ENCODE measurements around the gene KIRREL3. TPM values are rescaled to one million over a fixed set of nuclear protein-coding genes. Genes with fewer than 3 reads are reported as not detected.

KIRREL3 gene
- total and polyA plus RNA-seq, 2 donors (not counting 3 experiments of a cell fraction or from before 2014, with no cell fraction given) = not detected

GRCh38 chr11:126525216-126525615 is 475.4 kb downstream of the KIRREL3 start:
- no TSS peak for BruUV-seq (replicated peaks)
- no peak overlapping the region for H3K27ac ChIP-seq (ENCODE audit: insufficient read depth, low read depth, low read length)
- no peak for FAIRE-seq
- H3K9me1 ChIP-seq (replicated peaks; ENCODE audit: control insufficient read depth, extremely low read depth, insufficient read depth, low read length) = no peaks in the 10 kb centered on the region
- ChIA-PET CTCF (no interaction called here), POLR2A (no interaction called here)
- dilution Hi-C loops (cut with MboI; ENCODE audit: extremely low pct_ligation_motif_present, low sequenced_read_pairs) = no loop called here
- intact Hi-C loops (cut with micrococcal nuclease) = no loop called here
- H3K9ac ChIP-seq (replicated peaks; ENCODE audit: extremely low read depth, insufficient read depth, low read length) = no peak overlapping the region
- no peak for DNase-seq (ENCODE audit: low read depth, low spot score)
- no peaks in the 10 kb centered on the region for H3K27me3 ChIP-seq (ENCODE audit: control insufficient read depth in 2 of 2, insufficient read depth in 2 of 2, low read length in 2 of 2)
- H3K4me3 ChIP-seq (replicated peaks in 1 of 3; ENCODE audit: insufficient read depth in 1 of 3, low read depth in 1 of 3, low read length in 3 of 3) = no peak overlapping the region
- no peak for TF ChIP-seq CTCF (IDR thresholded peaks at IDR 0.05; ENCODE audit: extremely low read depth in 1 of 2, insufficient read depth in 1 of 2, low read depth in 1 of 2, low read length in 2 of 2)
- TF ChIP-seq MYC (IDR thresholded peaks at IDR 0.05; ENCODE audit: low read depth, low read length) = no peak
- TF ChIP-seq FOS (IDR thresholded peaks at IDR 0.05; ENCODE audit: borderline replicate concordance, insufficient read depth, low read length) = no peak
- TF ChIP-seq GATA2 (IDR thresholded peaks at IDR 0.05; ENCODE audit: insufficient read depth, insufficient read length, low read depth, low read length) = no peak
- TF ChIP-seq POLR2A (IDR thresholded peaks at IDR 0.05; ENCODE audit: low read depth, low read length) = no peak
- TF ChIP-seq MAX (IDR thresholded peaks at IDR 0.05; ENCODE audit: insufficient read depth, insufficient read length) = no peak
- TF ChIP-seq POLR2AphosphoS5 (IDR thresholded peaks at IDR 0.05; ENCODE audit: insufficient read depth, low read depth, low read length) = no peak
- no peak for TF ChIP-seq EZH2 (IDR thresholded peaks at IDR 0.05; ENCODE audit: borderline replicate concordance, low read depth, low read length, severe bottlenecking)
- TF ChIP-seq JUN (IDR thresholded peaks at IDR 0.05; ENCODE audit: borderline replicate concordance, insufficient read depth, insufficient read length, low read depth) = no peak
- no peaks in the 10 kb centered on the region for H3K9me3 ChIP-seq (replicated peaks; ENCODE audit: control insufficient read depth, insufficient read depth, low read length)
- H2AFZ ChIP-seq (ENCODE audit: low read depth, low read length) = no peak overlapping the region
- H4K20me1 ChIP-seq (replicated peaks; ENCODE audit: control insufficient read depth, extremely low read depth, insufficient read depth, low read length) = no peaks in the 10 kb centered on the region
- no peak overlapping the region for H3K4me2 ChIP-seq (ENCODE audit: insufficient read depth, low read length)
- no peaks in the 10 kb centered on the region for H3K79me2 ChIP-seq (ENCODE audit: control insufficient read depth, insufficient read depth, low read length)
- H3K36me3 ChIP-seq (ENCODE audit: control insufficient read depth in 2 of 2, extremely low read depth in 1 of 2, insufficient read depth in 2 of 2, low read length in 2 of 2) = no peaks in the 10 kb centered on the region
- no peaks in the 10 kb centered on the region for H3K4me1 ChIP-seq (ENCODE audit: control insufficient read depth, extremely low read depth, insufficient read depth, low read length)

Data from endothelial cell of umbilical vein (primary cell).